ENCODE data around the gene KCNAB1.

The KCNAB1 gene

GRCh38 chr3:156395961-156396710 lies 275.8 kb downstream of the KCNAB1 start:
- H3K9me3 ChIP-seq (ENCODE audit: control insufficient read depth, insufficient read depth, low read length), result no peaks in the 10 kb centered on the region
- no peaks in the 10 kb centered on the region for H3K36me3 ChIP-seq (ENCODE audit: insufficient read depth, low read length)
- no peaks in the 10 kb centered on the region; the same call in 1 of the 2 replicates for H3K4me1 ChIP-seq (ENCODE audit: insufficient read depth, low read length)
- H3K9ac ChIP-seq (ENCODE audit: low read depth, low read length), result no peak overlapping the region

GRCh38 chr3:156396851-156397250 lies 276.5 kb downstream of the KCNAB1 start:
- H3K36me3 ChIP-seq (ENCODE audit: insufficient read depth, low read length), result no peaks in the 10 kb centered on the region
- H3K9ac ChIP-seq (ENCODE audit: low read depth, low read length), result no peak overlapping the region
- no peaks in the 10 kb centered on the region for H3K9me3 ChIP-seq (ENCODE audit: control insufficient read depth, insufficient read depth, low read length)

GRCh38 chr3:156397534-156397933 lies 277.2 kb downstream of the KCNAB1 start:
- H3K4me1 ChIP-seq (ENCODE audit: insufficient read depth, low read length), result no peaks in the 10 kb centered on the region; the same call in 1 of the 2 replicates
- H3K36me3 ChIP-seq (ENCODE audit: insufficient read depth, low read length), result no peaks in the 10 kb centered on the region
- H3K9me3 ChIP-seq (ENCODE audit: control insufficient read depth, insufficient read depth, low read length), result no peaks in the 10 kb centered on the region
- H3K9ac ChIP-seq (ENCODE audit: low read depth, low read length), result no peak overlapping the region

More at GRCh38 chr3:156396851-156397250, 276.5 kb downstream of the KCNAB1 start:
- no peaks in the 10 kb centered on the region; the same call in 1 of the 2 replicates for H3K4me1 ChIP-seq (ENCODE audit: insufficient read depth, low read length)

- Histone ChIP-seq H3K9me3 (ENCODE audit: control insufficient read depth, insufficient read depth, low read length) (no peaks in the 10 kb centered on the region), H3K9ac (ENCODE audit: low read depth, low read length) (no peak overlapping the region), H3K36me3 (ENCODE audit: insufficient read depth, low read length) (no peaks in the 10 kb centered on the region), H3K4me1 (ENCODE audit: insufficient read depth, low read length) (no peaks in the 10 kb centered on the region; the same call in 1 of the 2 replicates)
Measured at GRCh38 chr3:156400062-156400461, 279.7 kb downstream of the KCNAB1 start.

GRCh38 chr3:156400735-156401134 lies 280.4 kb downstream of the KCNAB1 start:
- no peak overlapping the region for H3K9ac ChIP-seq (ENCODE audit: low read depth, low read length)
- H3K4me1 ChIP-seq (ENCODE audit: insufficient read depth, low read length), result no peaks in the 10 kb centered on the region; the same call in 1 of the 2 replicates
- H3K36me3 ChIP-seq (ENCODE audit: insufficient read depth, low read length), result no peaks in the 10 kb centered on the region
- H3K9me3 ChIP-seq (ENCODE audit: control insufficient read depth, insufficient read depth, low read length), result no peaks in the 10 kb centered on the region

- Histone ChIP-seq H3K4me1 (ENCODE audit: insufficient read depth, low read length) (peaks cover 11% of the 10 kb centered on the region; the same call in 1 of the 2 replicates), H3K9ac (ENCODE audit: low read depth, low read length) (no peak overlapping the region), H3K9me3 (ENCODE audit: control insufficient read depth, insufficient read depth, low read length) (no peaks in the 10 kb centered on the region), H3K36me3 (ENCODE audit: insufficient read depth, low read length) (no peaks in the 10 kb centered on the region)
Measured at GRCh38 chr3:156404217-156404616, 283.8 kb downstream of the KCNAB1 start.

GRCh38 chr3:156406393-156406792 lies 286.0 kb downstream of the KCNAB1 start:
- Histone ChIP-seq H3K4me1 (ENCODE audit: insufficient read depth, low read length) (peaks cover 11% of the 10 kb centered on the region; the same call in 1 of the 2 replicates), H3K36me3 (ENCODE audit: insufficient read depth, low read length) (no peaks in the 10 kb centered on the region), H3K9ac (ENCODE audit: low read depth, low read length) (no peak overlapping the region), H3K9me3 (ENCODE audit: control insufficient read depth, insufficient read depth, low read length) (no peaks in the 10 kb centered on the region)

GRCh38 chr3:156407617-156408225 lies 287.3 kb downstream of the KCNAB1 start:
- H3K4me1 ChIP-seq (ENCODE audit: insufficient read depth, low read length), result peaks cover 11% of the 10 kb centered on the region; the same call in 1 of the 2 replicates

GRCh38 chr3:156409694-156410093 lies 289.3 kb downstream of the KCNAB1 start:
- no peaks in the 10 kb centered on the region for H3K9me3 ChIP-seq (ENCODE audit: control insufficient read depth, insufficient read depth, low read length)
- H3K36me3 ChIP-seq (ENCODE audit: insufficient read depth, low read length), result no peaks in the 10 kb centered on the region
- H3K4me1 ChIP-seq (ENCODE audit: insufficient read depth, low read length), result peaks cover 11% of the 10 kb centered on the region; the same call in 1 of the 2 replicates
- H3K9ac ChIP-seq (ENCODE audit: low read depth, low read length), result no peak overlapping the region

More at GRCh38 chr3:156407617-156408225, 287.3 kb downstream of the KCNAB1 start:
- Histone ChIP-seq H3K9ac (ENCODE audit: low read depth, low read length) (no peak overlapping the region), H3K36me3 (ENCODE audit: insufficient read depth, low read length) (no peaks in the 10 kb centered on the region), H3K9me3 (ENCODE audit: control insufficient read depth, insufficient read depth, low read length) (no peaks in the 10 kb centered on the region)

GRCh38 chr3:156412600-156412999 lies 292.2 kb downstream of the KCNAB1 start:
- Histone ChIP-seq H3K36me3 (ENCODE audit: insufficient read depth, low read length) (no peaks in the 10 kb centered on the region), H3K9me3 (ENCODE audit: control insufficient read depth, insufficient read depth, low read length) (no peaks in the 10 kb centered on the region), H3K9ac (ENCODE audit: low read depth, low read length) (no peak overlapping the region), H3K4me1 (ENCODE audit: insufficient read depth, low read length) (peaks cover 6% of the 10 kb centered on the region)

GRCh38 chr3:156413293-156413892 lies 293.0 kb downstream of the KCNAB1 start:
- H3K9me3 ChIP-seq (ENCODE audit: control insufficient read depth, insufficient read depth, low read length), result no peaks in the 10 kb centered on the region
- peaks cover 7% of the 10 kb centered on the region for H3K4me1 ChIP-seq (ENCODE audit: insufficient read depth, low read length)
- no peaks in the 10 kb centered on the region for H3K36me3 ChIP-seq (ENCODE audit: insufficient read depth, low read length)
- no peak overlapping the region for H3K9ac ChIP-seq (ENCODE audit: low read depth, low read length)

GRCh38 chr3:156416846-156417558 lies 296.6 kb downstream of the KCNAB1 start:
- H3K9me3 ChIP-seq (ENCODE audit: control insufficient read depth, insufficient read depth, low read length), result no peaks in the 10 kb centered on the region
- H3K36me3 ChIP-seq (ENCODE audit: insufficient read depth, low read length), result no peaks in the 10 kb centered on the region
- peaks cover 7% of the 10 kb centered on the region for H3K4me1 ChIP-seq (ENCODE audit: insufficient read depth, low read length)
- H3K9ac ChIP-seq (ENCODE audit: low read depth, low read length), result no peak overlapping the region

- Histone ChIP-seq H3K4me1 (ENCODE audit: insufficient read depth, low read length) (peaks cover 7% of the 10 kb centered on the region), H3K9ac (ENCODE audit: low read depth, low read length) (no peak overlapping the region), H3K36me3 (ENCODE audit: insufficient read depth, low read length) (no peaks in the 10 kb centered on the region), H3K9me3 (ENCODE audit: control insufficient read depth, insufficient read depth, low read length) (no peaks in the 10 kb centered on the region)
Measured at GRCh38 chr3:156417559-156418132, 297.3 kb downstream of the KCNAB1 start.

GRCh38 chr3:156418428-156418827 lies 298.1 kb downstream of the KCNAB1 start:
- H3K36me3 ChIP-seq (ENCODE audit: insufficient read depth, low read length), result no peaks in the 10 kb centered on the region
- no peak overlapping the region for H3K9ac ChIP-seq (ENCODE audit: low read depth, low read length)
- H3K4me1 ChIP-seq (ENCODE audit: insufficient read depth, low read length), result peaks cover 7% of the 10 kb centered on the region
- no peaks in the 10 kb centered on the region for H3K9me3 ChIP-seq (ENCODE audit: control insufficient read depth, insufficient read depth, low read length)
